ENCODE data around the gene APBA2. TPM values are rescaled to one million over a fixed set of nuclear protein-coding genes. Genes with fewer than 3 reads are reported as not detected.

Gene APBA2
- total RNA-seq, 1 experiment from 2014 or later = 11.2 TPM

DNA sequence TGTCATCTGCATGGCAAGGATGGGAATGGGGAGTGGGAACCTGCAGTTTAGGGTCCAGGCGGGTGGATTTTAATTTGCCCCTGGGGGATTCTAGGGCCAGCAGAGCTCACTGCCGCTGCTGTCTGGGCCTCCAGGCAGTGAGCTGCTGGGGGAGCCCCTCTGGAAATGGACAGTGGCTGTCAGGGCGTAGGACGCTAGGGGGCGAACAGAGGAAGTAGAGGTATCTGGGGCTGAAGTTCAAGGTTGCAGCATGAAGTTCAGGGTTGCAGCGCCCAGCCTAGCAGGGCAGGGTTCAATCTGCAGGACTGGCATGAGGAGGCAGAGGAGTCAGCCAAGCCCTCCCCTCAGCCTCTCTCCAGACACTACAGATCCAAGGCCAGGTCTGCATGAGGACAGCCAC lies 49.5 kb downstream of the APBA2 start:
- TF ChIP-seq, protein P1, sequence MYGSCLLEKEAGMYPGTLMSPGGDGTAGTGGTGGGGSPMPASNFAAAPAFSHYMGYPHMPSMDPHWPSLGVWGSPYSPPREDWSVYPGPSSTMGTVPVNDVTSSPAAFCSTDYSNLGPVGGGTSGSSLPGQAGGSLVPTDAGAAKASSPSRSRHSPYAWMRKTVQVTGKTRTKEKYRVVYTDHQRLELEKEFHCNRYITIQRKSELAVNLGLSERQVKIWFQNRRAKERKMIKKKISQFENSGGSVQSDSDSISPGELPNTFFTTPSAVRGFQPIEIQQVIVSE (CRISPR knock-in tag; IDR thresholded peaks at IDR 0.05; ENCODE audit: borderline replicate concordance) = no peak
- no peak for TF ChIP-seq JAZF1 (CRISPR knock-in tag; IDR thresholded peaks at IDR 0.05)
- TF ChIP-seq, protein P2, sequence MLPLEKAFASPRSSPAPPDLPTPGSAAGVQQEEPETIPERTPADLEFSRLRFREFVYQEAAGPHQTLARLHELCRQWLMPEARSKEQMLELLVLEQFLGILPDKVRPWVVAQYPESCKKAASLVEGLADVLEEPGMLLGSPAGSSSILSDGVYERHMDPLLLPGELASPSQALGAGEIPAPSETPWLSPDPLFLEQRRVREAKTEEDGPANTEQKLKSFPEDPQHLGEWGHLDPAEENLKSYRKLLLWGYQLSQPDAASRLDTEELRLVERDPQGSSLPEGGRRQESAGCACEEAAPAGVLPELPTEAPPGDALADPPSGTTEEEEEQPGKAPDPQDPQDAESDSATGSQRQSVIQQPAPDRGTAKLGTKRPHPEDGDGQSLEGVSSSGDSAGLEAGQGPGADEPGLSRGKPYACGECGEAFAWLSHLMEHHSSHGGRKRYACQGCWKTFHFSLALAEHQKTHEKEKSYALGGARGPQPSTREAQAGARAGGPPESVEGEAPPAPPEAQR (CRISPR knock-in tag; IDR thresholded peaks at IDR 0.05) = no peak
- TF ChIP-seq, protein P3, sequence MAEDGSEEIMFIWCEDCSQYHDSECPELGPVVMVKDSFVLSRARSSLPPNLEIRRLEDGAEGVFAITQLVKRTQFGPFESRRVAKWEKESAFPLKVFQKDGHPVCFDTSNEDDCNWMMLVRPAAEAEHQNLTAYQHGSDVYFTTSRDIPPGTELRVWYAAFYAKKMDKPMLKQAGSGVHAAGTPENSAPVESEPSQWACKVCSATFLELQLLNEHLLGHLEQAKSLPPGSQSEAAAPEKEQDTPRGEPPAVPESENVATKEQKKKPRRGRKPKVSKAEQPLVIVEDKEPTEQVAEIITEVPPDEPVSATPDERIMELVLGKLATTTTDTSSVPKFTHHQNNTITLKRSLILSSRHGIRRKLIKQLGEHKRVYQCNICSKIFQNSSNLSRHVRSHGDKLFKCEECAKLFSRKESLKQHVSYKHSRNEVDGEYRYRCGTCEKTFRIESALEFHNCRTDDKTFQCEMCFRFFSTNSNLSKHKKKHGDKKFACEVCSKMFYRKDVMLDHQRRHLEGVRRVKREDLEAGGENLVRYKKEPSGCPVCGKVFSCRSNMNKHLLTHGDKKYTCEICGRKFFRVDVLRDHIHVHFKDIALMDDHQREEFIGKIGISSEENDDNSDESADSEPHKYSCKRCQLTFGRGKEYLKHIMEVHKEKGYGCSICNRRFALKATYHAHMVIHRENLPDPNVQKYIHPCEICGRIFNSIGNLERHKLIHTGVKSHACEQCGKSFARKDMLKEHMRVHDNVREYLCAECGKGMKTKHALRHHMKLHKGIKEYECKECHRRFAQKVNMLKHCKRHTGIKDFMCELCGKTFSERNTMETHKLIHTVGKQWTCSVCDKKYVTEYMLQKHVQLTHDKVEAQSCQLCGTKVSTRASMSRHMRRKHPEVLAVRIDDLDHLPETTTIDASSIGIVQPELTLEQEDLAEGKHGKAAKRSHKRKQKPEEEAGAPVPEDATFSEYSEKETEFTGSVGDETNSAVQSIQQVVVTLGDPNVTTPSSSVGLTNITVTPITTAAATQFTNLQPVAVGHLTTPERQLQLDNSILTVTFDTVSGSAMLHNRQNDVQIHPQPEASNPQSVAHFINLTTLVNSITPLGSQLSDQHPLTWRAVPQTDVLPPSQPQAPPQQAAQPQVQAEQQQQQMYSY (CRISPR knock-in tag; IDR thresholded peaks at IDR 0.05) = no peak
- TF ChIP-seq NR3C1 (CRISPR knock-in tag; conservative IDR thresholded peaks at IDR 0.05; ENCODE audit: low read depth) = no peak
- no peak for TF ChIP-seq CREB1 (CRISPR knock-in tag; IDR thresholded peaks at IDR 0.05)
- TF ChIP-seq NFE2L1 (CRISPR knock-in tag; IDR thresholded peaks at IDR 0.05) = no peak
- TF ChIP-seq ELF4 (CRISPR knock-in tag; IDR thresholded peaks at IDR 0.05; ENCODE audit: low read depth) = no peak
- TF ChIP-seq ZNF138 (CRISPR knock-in tag; conservative IDR thresholded peaks at IDR 0.05) = no peak
- TF ChIP-seq FOXK1 (CRISPR knock-in tag; IDR thresholded peaks at IDR 0.05) = no peak
- POLR2A ChIA-PET = no interaction called here
- peaks cover 15% of the 10 kb centered on the region for H3K9me3 Mint-ChIP-seq
- peak; percentile 83 for ATAC-seq
- H3K36me3 Mint-ChIP-seq = peaks cover 8% of the 10 kb centered on the region; the same call in 1 of the 2 replicates
- no peaks in the 10 kb centered on the region for H3K27me3 Mint-ChIP-seq (ENCODE audit: low read depth)
- no peak overlapping the region for H3K4me3 Mint-ChIP-seq
- peak; percentile 81 for DNase-seq (ENCODE audit: low spot score)
- peaks cover 23% of the 10 kb centered on the region for H3K4me1 Mint-ChIP-seq
- no peak overlapping the region for H3K27ac Mint-ChIP-seq
- CTCF ChIA-PET = interaction anchor here (0.6 to 2.5 kb wide), 21 partner anchors 12 to 185 kb away, joined by 3 to 15 read pairs (median 4); no protein-coding TSS in a partner anchor

DNA sequence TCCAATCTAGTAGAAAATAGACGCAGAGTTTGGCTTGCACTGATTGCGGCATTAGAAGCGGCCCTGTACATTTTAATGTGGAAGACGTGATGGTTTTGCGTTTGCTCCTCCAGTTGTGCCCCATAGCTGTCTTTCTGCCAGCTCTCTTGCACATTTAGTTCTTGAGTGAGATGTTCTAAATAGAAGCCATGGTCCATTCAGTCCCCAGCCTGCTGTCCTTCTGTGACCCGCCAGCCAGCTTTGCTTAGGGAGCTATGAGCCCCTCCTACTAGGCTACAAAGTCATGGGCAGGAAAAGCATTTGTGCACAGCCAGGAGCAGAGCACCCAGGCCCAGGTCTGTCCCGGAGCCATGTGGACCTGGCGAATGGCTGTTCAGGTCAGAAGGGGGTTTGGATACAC lies 50.3 kb downstream of the APBA2 start:
- POLR2A ChIA-PET = no interaction called here
- TF ChIP-seq SMAD4 (CRISPR knock-in tag; IDR thresholded peaks at IDR 0.05) = no peak
- TF ChIP-seq, protein P4, sequence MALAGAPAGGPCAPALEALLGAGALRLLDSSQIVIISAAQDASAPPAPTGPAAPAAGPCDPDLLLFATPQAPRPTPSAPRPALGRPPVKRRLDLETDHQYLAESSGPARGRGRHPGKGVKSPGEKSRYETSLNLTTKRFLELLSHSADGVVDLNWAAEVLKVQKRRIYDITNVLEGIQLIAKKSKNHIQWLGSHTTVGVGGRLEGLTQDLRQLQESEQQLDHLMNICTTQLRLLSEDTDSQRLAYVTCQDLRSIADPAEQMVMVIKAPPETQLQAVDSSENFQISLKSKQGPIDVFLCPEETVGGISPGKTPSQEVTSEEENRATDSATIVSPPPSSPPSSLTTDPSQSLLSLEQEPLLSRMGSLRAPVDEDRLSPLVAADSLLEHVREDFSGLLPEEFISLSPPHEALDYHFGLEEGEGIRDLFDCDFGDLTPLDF (CRISPR knock-in tag; IDR thresholded peaks at IDR 0.05) = no peak
- TF ChIP-seq, protein P5, sequence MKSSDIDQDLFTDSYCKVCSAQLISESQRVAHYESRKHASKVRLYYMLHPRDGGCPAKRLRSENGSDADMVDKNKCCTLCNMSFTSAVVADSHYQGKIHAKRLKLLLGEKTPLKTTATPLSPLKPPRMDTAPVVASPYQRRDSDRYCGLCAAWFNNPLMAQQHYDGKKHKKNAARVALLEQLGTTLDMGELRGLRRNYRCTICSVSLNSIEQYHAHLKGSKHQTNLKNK (CRISPR knock-in tag; IDR thresholded peaks at IDR 0.05) = no peak
- TF ChIP-seq TP53 (CRISPR knock-in tag; IDR thresholded peaks at IDR 0.05) = no peak
- no peak for TF ChIP-seq ETV6 (CRISPR knock-in tag; IDR thresholded peaks at IDR 0.05)
- TF ChIP-seq ZNF396 (CRISPR knock-in tag; IDR thresholded peaks at IDR 0.05; ENCODE audit: borderline replicate concordance) = no peak
- TF ChIP-seq, protein P6, sequence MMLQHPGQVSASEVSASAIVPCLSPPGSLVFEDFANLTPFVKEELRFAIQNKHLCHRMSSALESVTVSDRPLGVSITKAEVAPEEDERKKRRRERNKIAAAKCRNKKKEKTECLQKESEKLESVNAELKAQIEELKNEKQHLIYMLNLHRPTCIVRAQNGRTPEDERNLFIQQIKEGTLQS (CRISPR knock-in tag; conservative IDR thresholded peaks at IDR 0.05) = no peak
- TF ChIP-seq JUN (CRISPR knock-in tag; IDR thresholded peaks at IDR 0.05) = no peak
- no peak for TF ChIP-seq MYBL2 (CRISPR knock-in tag; IDR thresholded peaks at IDR 0.05)
- TF ChIP-seq, protein P2 (CRISPR knock-in tag; IDR thresholded peaks at IDR 0.05) = no peak
- TF ChIP-seq, protein P7, sequence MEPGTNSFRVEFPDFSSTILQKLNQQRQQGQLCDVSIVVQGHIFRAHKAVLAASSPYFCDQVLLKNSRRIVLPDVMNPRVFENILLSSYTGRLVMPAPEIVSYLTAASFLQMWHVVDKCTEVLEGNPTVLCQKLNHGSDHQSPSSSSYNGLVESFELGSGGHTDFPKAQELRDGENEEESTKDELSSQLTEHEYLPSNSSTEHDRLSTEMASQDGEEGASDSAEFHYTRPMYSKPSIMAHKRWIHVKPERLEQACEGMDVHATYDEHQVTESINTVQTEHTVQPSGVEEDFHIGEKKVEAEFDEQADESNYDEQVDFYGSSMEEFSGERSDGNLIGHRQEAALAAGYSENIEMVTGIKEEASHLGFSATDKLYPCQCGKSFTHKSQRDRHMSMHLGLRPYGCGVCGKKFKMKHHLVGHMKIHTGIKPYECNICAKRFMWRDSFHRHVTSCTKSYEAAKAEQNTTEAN (CRISPR knock-in tag; IDR thresholded peaks at IDR 0.05) = no peak
- TF ChIP-seq TEAD1 (CRISPR knock-in tag; IDR thresholded peaks at IDR 0.05) = no peak
- TF ChIP-seq ZBTB21 (CRISPR knock-in tag; IDR thresholded peaks at IDR 0.05; ENCODE audit: borderline replicate concordance) = no peak
- TF ChIP-seq NFE2L1 (CRISPR knock-in tag; IDR thresholded peaks at IDR 0.05) = no peak
- Mint-ChIP-seq H3K4me1 (peaks cover 23% of the 10 kb centered on the region), H3K36me3 (peaks cover 8% of the 10 kb centered on the region; the same call in 1 of the 2 replicates), H3K27ac (no peak overlapping the region), H3K27me3 (ENCODE audit: low read depth) (no peaks in the 10 kb centered on the region), H3K9me3 (peaks cover 15% of the 10 kb centered on the region), H3K4me3 (no peak overlapping the region)
- CTCF ChIA-PET = interaction anchor here (1.2 to 2.5 kb wide), 10 partner anchors 11 to 168 kb away, joined by 4 to 15 read pairs (median 7); no protein-coding TSS in a partner anchor
- DNase-seq (ENCODE audit: low spot score) = no peak
- no peak for ATAC-seq
